ENCODE results near the gene PPCS.
"Not testable (repeated sequence)": the region's sequence is repeated elsewhere in the genome, so short reads cannot be mapped to it uniquely, and the experiment has no call there.

The PPCS gene

DNA sequence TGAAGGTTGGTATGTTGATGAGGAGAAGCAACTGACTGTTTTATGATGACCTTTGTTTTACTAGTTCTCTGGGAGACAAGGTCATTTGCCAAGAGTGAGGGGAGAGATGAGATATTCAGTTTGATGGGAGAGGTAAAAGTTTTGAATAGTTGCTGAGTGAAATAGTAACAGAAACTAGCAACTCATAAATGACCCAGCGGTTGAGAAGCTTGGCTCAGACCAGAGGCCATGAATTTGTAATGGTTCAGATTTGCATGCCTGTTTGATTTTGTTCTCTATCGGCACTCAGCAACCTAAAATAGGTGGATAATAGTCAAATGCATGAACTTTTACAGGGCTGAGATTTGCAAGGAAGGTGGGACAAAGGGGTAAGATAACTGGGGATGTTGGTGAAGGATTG, 13.4 kb downstream of the PPCS start:
- Mint-ChIP-seq H3K36me3 (peaks cover 6 to 9% of the 10 kb centered on the region in 2 donors), H3K27me3 (no peaks in the 10 kb centered on the region), H3K4me1 (no peaks in the 10 kb centered on the region), H3K9me3 (no peaks in the 10 kb centered on the region), H3K27ac (no peak overlapping the region), H3K4me3 (no peak overlapping the region)
- DNase-seq (no peak), ATAC-seq (replicated peaks) (no peak)

DNA sequence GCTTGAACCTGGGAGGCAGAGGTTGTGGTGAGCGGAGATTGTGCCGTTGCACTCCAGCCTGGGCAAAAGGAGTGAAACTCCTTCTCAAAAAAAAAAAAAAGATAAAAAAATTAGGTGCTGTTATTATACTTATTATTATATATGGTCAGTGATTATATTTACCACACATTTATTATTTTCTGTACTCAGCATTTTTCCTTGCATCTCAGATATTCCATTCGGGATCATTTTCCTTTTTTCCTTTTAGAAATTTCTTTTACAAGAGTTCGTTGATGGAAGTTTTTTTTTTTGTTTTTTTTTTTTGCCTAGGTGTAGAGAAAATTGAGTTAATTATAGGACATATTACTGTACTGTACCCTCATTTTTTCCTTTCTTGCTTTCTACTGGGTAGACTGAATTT, 20.3 kb downstream of the PPCS start:
- H3K27me3 Mint-ChIP-seq, result no peaks in the 10 kb centered on the region
- H3K4me3 Mint-ChIP-seq, result no peak overlapping the region
- H3K9me3 Mint-ChIP-seq, result no peaks in the 10 kb centered on the region
- peaks cover 0 to 5% of the 10 kb centered on the region in 2 donors for H3K36me3 Mint-ChIP-seq
- no peak overlapping the region for H3K27ac Mint-ChIP-seq
- DNase-seq (no peak), ATAC-seq (replicated peaks) (no peak)
- H3K4me1 Mint-ChIP-seq, result no peaks in the 10 kb centered on the region

DNA sequence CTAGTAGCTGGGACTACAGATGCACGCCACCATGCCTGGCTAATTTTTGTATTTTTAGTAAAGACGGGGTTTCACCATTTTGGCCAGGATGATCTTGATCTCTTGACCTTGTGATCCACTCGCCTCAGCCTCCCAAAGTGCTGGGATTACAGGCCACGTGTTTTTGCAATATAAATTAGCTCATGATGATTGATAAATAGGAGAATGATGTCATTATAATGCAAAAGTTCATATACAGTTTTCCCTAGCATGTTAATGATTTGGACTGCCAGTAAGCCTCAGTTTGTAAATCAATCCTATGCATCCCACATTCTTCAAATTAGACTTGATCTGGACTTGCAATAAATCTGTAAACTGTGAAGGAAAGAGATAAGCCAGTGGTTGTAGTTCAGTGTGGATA, 21.0 kb downstream of the PPCS start:
- not testable (repeated sequence) for H3K27me3 Mint-ChIP-seq; H3K27ac Mint-ChIP-seq; H3K36me3 Mint-ChIP-seq; DNase-seq; H3K4me3 Mint-ChIP-seq; H3K4me1 Mint-ChIP-seq; H3K9me3 Mint-ChIP-seq; ATAC-seq (replicated peaks)

DNA sequence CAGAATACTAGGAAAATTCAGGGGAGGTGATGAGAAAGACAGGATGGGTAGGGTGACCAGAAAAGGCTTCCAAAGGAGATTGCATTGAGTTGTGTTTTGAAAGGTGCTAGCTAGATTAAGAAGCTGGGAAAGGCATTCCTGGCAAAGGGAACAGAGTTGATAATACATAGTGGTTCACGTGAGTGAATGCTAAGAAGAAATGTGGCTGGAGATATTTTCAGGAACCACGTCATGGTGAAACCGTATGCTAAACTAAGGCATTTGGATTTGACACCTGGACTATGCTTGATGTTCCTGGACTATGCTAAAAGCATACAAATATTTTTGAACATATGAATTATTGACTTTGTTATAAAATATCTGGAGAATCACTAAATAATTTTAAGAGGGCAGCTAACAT, 21.4 kb downstream of the PPCS start:
- ATAC-seq (replicated peaks), result no peak
- Mint-ChIP-seq H3K4me1 (no peaks in the 10 kb centered on the region), H3K27me3 (no peaks in the 10 kb centered on the region), H3K9me3 (no peaks in the 10 kb centered on the region), H3K27ac (no peak overlapping the region), H3K4me3 (no peak overlapping the region), H3K36me3 (peaks cover 5 to 8% of the 10 kb centered on the region in 2 donors)
- DNase-seq, result no peak

DNA sequence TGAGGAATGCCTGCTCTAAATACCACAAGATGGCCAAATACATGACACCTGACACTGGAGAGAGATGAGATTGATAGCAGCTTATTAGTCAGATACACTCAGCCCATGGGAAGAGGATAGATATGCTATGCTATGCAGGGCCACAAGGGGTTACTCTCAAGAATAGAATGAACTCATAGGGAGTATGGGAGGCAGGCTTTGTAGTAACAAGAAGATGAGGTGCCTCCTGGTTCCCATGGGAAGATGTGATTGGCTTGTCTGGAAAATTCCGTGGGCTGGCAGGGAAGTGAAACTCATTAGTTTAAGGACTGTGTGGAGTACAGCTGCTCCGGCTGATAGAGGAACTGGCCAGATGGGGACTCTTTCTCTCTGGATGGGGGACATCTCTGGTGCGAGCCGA, 23.3 kb downstream of the PPCS start:
- DNase-seq, result no peak
- H3K9me3 Mint-ChIP-seq, result no peaks in the 10 kb centered on the region

DNA sequence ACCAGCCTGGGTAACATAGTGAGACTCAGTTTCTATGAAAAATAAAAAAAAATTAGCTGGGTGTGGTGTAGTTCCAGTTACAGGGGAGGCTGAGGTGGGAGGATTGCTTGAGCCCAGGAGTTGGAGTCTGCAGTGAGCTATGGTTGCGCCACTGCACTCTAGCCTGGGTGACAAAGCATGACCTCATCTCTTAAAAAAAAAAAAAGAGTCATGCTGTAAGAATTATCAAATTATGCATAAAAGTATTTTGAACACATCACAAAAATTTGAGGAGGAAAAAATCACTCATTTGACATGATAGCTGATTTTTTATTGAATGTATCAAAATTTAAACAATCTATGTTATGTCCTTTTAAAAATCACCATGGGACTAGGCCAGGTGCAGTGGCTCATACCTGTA, 24.6 kb downstream of the PPCS start:
- H3K4me3 Mint-ChIP-seq, result no peak overlapping the region
- no peaks in the 10 kb centered on the region for H3K9me3 Mint-ChIP-seq
- ATAC-seq (replicated peaks) (no peak), DNase-seq (no peak)
- H3K4me1 Mint-ChIP-seq, result no peaks in the 10 kb centered on the region
- H3K36me3 Mint-ChIP-seq, result peaks cover 8 to 10% of the 10 kb centered on the region in 2 donors
- no peak overlapping the region for H3K27ac Mint-ChIP-seq
- no peaks in the 10 kb centered on the region for H3K27me3 Mint-ChIP-seq

More for the DNA sequence above, 23.3 kb downstream of the PPCS start:
- no peak overlapping the region for H3K4me3 Mint-ChIP-seq
- no peaks in the 10 kb centered on the region for H3K4me1 Mint-ChIP-seq
- peak; percentile 44 to 55 for ATAC-seq (replicated peaks)
- no peak overlapping the region for H3K27ac Mint-ChIP-seq
- H3K27me3 Mint-ChIP-seq, result no peaks in the 10 kb centered on the region
- H3K36me3 Mint-ChIP-seq, result peaks cover 8% of the 10 kb centered on the region in 2 donors

DNA sequence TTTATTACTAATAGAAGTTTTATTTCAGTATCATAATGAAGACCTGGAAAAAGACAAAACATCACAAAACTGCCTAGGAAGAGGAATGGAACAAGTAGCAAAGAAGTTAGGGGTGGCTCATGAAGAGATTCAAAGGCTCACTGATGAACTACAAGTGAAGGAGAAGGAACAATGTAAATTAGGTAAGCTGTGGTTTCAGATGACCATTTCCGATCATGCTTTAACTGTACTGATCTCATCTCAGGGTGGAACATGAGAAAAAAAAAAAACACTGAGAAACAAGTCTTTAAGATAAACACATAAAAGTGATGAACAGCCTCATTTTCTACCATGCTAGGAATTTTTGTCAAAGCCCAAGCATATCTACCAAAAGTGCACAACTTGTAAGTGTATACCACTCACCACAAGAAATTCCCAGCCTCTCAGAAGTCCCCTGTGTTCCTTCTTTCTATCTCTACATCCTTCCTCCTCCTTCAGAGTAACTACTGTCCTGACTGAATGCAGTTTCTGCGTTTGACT, 26.4 kb downstream of the PPCS start:
- H3K4me3 Mint-ChIP-seq, result no peak overlapping the region
- H3K27ac Mint-ChIP-seq, result no peak overlapping the region
- no peak for ATAC-seq (replicated peaks)
- DNase-seq, result no peak
- no peaks in the 10 kb centered on the region for H3K4me1 Mint-ChIP-seq
- no peaks in the 10 kb centered on the region for H3K27me3 Mint-ChIP-seq
- peaks cover 12 to 13% of the 10 kb centered on the region in 2 donors for H3K36me3 Mint-ChIP-seq
- H3K9me3 Mint-ChIP-seq, result peaks cover 0 to 2% of the 10 kb centered on the region in 2 donors

DNA sequence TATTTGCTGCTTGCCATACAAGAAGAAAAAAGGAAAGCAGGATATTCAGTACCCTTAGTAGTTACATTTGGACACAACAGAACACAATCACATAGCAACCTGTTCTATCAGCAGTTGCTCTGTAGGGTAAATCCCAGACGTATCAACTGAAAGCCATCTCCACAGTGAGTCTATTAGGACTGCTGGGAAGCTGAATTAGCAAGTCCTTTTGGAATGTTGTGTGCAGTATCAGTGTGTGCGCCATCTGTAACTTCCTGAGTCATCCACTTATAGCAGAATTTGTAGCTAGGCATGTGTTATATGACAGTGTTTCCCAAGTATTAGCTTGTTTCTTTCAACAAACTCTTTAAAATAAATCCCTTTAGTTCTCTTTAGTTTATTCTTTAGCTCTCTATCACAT, 28.0 kb downstream of the PPCS start:
- Mint-ChIP-seq H3K27me3 (no peaks in the 10 kb centered on the region), H3K27ac (no peak overlapping the region), H3K36me3 (peaks cover 12 to 13% of the 10 kb centered on the region in 2 donors), H3K9me3 (peaks cover 0 to 2% of the 10 kb centered on the region in 2 donors), H3K4me3 (no peak overlapping the region), H3K4me1 (no peaks in the 10 kb centered on the region)
- ATAC-seq (replicated peaks), result no peak
- no peak for DNase-seq

DNA sequence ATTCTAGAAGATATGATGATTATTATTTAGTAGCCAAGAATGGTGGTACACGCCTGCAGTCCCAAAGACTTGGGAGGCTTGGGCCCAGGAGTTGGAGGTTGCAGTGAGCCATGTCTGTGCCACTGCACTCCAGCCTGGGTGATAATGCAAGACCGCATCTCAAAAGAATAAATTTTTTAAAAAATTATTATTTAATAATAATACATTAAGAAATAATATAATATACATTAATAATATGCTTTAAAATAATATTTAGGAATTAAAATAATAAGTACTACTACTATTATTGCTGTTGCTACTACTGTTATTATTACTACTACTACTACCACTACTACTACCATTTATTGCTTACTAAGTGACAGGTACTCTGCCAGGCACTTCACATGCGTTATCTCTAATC, 33.9 kb downstream of the PPCS start:
- H3K27ac Mint-ChIP-seq, result no peak overlapping the region
- H3K9me3 Mint-ChIP-seq, result peaks cover 7% of the 10 kb centered on the region in 2 donors
- peaks cover 16 to 32% of the 10 kb centered on the region in 2 donors for H3K36me3 Mint-ChIP-seq
- no peak overlapping the region for H3K4me3 Mint-ChIP-seq
- H3K27me3 Mint-ChIP-seq, result no peaks in the 10 kb centered on the region
- H3K4me1 Mint-ChIP-seq, result no peaks in the 10 kb centered on the region
- no peak for DNase-seq
- no peak for ATAC-seq (replicated peaks)

DNA sequence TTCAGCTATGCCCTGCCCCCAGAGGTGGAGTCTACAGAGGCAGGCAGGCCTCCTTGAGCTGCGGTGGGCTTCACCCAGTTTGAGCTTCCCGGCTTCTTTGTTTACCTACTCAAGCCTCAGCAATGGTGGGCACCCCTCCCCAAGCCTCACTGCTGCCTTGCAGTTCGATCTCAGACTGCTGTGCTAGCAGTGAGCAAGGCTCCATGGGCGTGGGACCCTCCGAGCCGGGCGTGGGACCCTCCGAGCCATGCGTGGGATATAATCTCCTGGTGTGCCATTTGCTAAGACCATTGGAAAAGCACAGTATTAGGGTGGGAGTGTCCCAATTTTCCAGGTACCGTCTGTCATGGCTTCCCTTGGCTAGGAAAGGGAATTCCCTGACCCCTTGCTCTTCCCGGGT, 45.7 kb downstream of the PPCS start:
- Mint-ChIP-seq H3K9me3 (peaks cover 10 to 18% of the 10 kb centered on the region in 2 donors), H3K36me3 (peaks cover 37 to 48% of the 10 kb centered on the region in 2 donors)
- H3K27me3 Mint-ChIP-seq, result not testable (repeated sequence)

DNA sequence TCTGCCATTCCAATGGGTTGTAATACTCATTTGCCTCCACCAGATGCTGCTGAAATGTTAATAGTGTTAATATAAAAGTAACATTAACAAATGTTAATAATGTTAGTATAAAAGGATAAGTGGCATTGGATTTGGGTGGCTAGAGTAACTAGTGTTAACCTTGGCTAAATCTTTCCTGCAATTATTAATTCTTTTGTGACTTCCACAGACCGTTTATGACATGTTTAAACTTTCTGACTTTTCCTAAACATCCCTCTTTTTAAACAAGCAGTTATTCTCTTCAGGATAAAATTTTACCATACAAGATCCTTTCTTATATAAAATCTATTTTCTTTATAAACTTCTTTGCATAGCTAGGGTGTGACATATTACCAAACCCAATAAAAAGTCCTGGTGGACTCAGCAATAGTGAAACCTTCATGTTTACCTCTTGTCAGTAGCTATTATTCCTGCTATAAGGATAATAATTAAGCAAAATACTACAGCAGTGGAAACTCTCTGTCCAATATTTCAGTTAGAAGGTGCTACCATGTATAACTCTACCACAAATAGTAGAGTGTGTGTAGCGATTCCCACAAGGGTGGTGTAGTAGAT, 48.3 kb downstream of the PPCS start:
- ATAC-seq (replicated peaks), result no peak
- H3K36me3 Mint-ChIP-seq, result peaks cover 43 to 57% of the 10 kb centered on the region in 2 donors

More for the DNA sequence above, 45.7 kb downstream of the PPCS start:
- DNase-seq; ATAC-seq (replicated peaks); H3K27ac Mint-ChIP-seq; H3K4me1 Mint-ChIP-seq; H3K4me3 Mint-ChIP-seq: not testable (repeated sequence)

DNA sequence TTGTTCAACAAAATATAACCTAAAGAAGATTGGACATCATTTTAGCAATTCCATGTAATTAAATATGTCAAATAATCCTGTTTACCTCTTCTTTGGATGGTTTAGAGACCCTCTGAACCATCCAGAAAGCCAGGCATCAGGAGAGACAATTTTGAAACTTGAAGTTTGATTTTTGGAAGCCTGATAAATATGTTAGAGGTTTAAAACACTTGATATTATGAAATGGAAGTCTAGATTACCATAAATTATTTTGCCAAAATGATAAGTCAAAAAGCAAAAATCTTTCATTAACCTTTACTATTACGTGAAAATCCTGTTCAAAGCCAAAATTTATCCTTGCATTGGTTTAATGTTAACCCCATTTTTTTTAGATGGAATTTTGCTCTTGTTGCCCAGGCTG, 50.2 kb downstream of the PPCS start:
- H3K9me3 Mint-ChIP-seq, result peaks cover 14 to 37% of the 10 kb centered on the region in 2 donors
- no peak overlapping the region for H3K4me3 Mint-ChIP-seq
- peaks cover 52 to 66% of the 10 kb centered on the region in 2 donors for H3K36me3 Mint-ChIP-seq

More for the DNA sequence above, 48.3 kb downstream of the PPCS start:
- no peaks in the 10 kb centered on the region for H3K4me1 Mint-ChIP-seq
- no peak overlapping the region for H3K4me3 Mint-ChIP-seq
- peaks cover 14 to 24% of the 10 kb centered on the region in 2 donors for H3K9me3 Mint-ChIP-seq
- H3K27me3 Mint-ChIP-seq, result no peaks in the 10 kb centered on the region
- no peak for DNase-seq
- H3K27ac Mint-ChIP-seq, result no peak overlapping the region

More for the DNA sequence above, 50.2 kb downstream of the PPCS start:
- Mint-ChIP-seq H3K27ac (no peak overlapping the region), H3K27me3 (no peaks in the 10 kb centered on the region), H3K4me1 (no peaks in the 10 kb centered on the region)
- ATAC-seq (replicated peaks) (no peak), DNase-seq (no peak)
